HTERT RPE-1 (cell line): ENCODE data around the gene KLC4.
"Not testable (repeated sequence)": the region's sequence is repeated elsewhere in the genome, so short reads cannot be mapped to it uniquely, and the experiment has no call there.

Experiments used
- in situ Hi-C: fragments of 300-500 bp; cut with MboI; formaldehyde crosslinking; loops from 4 replicates; pipeline ENCODE4 v1.14.3; 2020; ENCODE audit warnings: low sequenced_read_pairs

KLC4 gene

GRCh38 chr6:43035495-43036194 is 23.8 kb upstream of the KLC4 start:
- in situ Hi-C loops: no loop called here

- in situ Hi-C loops: no loop called here
Observed at GRCh38 chr6:43036712-43037111, 22.7 kb upstream of the KLC4 start.

DNA sequence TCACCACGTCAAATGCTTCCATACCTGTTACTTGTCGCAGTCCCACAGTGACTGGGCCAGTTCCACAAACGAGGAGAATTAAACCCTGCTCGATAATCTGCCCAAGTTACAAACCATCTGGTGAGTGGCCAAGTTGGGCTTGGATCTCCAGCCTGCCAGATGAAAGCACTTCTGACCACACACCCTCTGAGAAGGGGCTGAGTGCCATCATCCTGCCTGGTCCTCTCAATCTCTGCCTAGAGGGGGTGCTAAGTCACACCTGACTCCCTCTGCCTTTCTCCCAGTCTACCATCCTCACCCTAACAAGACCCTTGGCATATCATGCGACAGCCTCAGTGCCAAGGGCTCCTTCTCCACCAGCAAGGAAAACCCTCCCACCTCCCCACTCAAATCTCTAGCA is 22.2 kb upstream of the KLC4 start:
- in situ Hi-C loops: no loop called here

DNA sequence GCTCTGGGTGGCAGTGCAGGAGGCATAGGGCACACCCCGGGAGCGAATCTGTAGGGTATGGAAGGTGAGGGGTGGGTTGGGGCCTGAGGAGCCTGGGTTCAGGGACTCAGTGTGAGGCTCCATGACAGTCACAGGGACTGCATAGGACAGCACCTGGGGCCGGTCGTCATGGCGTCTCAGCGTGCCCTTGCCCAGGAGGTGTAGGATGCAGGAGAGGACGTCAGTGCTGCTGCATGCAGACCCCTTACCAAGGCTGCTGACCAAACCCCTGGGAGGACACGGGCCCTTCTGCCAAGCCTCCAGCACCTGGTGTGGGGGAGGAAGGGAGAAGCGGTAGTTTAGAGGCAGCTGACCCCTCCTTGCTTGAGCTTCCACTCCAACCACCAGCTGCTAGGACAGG is 21.7 kb upstream of the KLC4 start:
- in situ Hi-C loops: no loop called here

DNA sequence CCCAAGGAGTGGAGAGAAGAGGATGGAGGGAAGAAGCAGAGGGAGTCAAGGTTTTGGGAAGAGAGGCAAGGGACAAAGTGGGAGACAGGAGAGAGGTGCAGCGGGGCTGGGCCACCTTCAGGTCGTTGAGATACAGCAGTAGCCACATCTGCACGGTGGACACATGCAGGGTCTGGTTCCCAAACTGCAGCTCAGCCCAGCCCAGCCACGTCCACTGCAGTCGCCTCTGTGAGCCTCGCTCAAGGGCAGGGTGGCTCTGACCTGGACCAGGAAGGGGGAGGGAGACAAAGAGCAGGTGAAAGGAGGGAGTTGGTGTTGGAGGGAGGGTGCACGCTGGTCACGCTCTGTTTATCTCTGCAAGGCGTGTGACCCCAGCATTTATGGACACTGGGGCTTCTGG is 20.7 kb upstream of the KLC4 start:
- in situ Hi-C loops: no loop called here

- in situ Hi-C loops: no loop called here
Observed at GRCh38 chr6:43040542-43041257, 18.7 kb upstream of the KLC4 start.

- in situ Hi-C loops: not testable (repeated sequence)
Observed at GRCh38 chr6:43041475-43041874, 18.0 kb upstream of the KLC4 start.

GRCh38 chr6:43043310-43043709 is 16.1 kb upstream of the KLC4 start:
- in situ Hi-C loops: no loop called here

GRCh38 chr6:43045371-43045930 is 14.0 kb upstream of the KLC4 start:
- in situ Hi-C loops: no loop called here

GRCh38 chr6:43047998-43048397 is 11.4 kb upstream of the KLC4 start:
- in situ Hi-C loops: no loop called here

- in situ Hi-C loops: no loop called here
Observed at GRCh38 chr6:43050981-43051380, 8.4 kb upstream of the KLC4 start.

- in situ Hi-C loops: no loop called here
Observed at GRCh38 chr6:43052225-43052841, 7.1 kb upstream of the KLC4 start.

DNA sequence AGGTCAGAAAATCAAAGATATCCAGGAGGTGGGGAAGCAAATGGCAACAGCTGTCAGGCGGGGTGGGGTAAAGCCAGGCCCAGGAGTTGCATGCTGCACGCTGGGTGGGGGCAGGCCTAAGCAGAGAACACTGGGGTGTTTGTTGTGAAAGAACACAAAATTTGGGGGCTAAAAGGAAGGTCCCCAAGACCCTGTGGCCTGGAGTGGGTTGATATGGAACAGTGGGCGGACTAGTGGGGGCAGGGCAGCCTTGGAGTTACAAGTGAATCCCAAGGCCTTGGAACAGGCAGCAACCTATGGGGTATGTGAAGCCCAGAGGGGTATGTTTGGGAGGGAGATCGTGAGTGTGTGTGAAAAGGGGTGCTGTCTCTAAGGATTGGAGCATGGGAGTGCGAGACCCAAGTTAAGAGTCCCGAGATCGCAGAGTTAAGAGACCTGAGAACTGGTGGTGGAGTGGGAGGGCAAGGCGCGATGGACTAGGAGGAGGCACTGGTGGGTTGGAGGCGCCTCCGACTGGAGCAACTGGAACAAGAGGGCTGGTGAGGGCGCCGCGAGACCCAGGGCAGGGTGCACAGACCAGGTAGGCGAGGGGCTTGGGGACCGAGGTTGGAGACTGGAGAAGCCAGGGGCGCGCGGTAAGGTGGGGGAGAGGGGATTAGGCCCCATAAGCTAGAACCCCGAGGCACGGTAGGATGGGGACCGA is 6.4 kb upstream of the KLC4 start:
- in situ Hi-C loops: no loop called here

DNA sequence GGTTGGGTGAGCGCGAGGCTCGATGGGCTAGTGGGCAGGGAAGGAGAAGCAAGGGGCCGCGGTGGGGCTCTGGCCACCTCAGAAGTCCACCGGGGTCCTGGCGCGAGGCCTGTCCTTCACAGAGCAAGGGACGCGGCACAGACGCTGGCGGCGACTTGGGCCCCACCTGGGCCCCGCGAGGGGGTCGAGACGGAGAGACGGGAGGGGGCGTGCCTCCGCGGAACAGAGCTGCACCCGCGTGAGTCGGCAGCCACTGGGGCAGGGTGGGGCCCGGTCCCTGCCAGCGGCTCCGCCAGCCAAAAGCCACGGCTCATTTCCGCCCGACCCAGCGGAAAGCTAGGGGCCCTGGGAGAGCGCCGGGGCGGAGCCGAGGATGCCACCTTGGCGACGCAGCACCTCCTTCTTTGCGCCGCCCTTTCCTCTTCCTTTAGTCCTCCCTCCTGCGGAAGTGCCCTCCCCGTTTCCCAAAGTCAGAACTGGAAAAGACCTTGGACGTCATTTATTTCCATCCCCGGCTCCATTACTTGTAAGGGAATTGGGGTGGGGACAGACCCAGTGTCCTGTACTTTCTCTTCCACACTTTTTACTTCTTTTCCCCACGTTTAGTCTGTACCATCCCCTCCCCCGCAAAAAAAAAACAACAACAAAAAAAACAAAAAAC is 5.8 kb upstream of the KLC4 start, which contains the start of gene CUL7:
Gene CUL7 (minus strand): TSS at position 307 of the 661 bp plus-strand sequence. CDS start 1,063 bp downstream, outside the sequence.
- in situ Hi-C loops: no loop called here

GRCh38 chr6:43054206-43054943 is 5.1 kb upstream of the KLC4 start:
- in situ Hi-C loops: no loop called here

GRCh38 chr6:43055966-43056365 is 3.5 kb upstream of the KLC4 start:
- in situ Hi-C loops: no loop called here

DNA sequence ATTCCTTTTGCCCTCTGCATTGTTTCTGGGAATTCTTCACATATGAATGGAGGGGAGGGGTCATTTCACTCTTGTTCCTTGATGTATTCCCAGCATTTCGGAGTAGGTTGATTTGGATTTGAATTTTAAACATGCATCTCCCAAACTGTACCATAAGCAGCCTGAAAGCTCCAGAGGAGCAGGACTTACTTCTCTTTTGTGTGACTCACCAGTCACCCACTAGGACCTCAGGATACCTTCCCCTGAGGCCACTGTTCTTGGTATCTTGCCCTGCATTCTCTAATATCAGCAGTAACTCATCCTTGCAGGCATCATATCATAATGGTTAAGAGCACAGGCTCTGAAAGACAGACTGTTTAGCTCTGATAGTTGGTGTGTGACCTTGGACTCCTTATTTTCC is 900 bp upstream of the KLC4 start:
- in situ Hi-C loops: no loop called here

DNA sequence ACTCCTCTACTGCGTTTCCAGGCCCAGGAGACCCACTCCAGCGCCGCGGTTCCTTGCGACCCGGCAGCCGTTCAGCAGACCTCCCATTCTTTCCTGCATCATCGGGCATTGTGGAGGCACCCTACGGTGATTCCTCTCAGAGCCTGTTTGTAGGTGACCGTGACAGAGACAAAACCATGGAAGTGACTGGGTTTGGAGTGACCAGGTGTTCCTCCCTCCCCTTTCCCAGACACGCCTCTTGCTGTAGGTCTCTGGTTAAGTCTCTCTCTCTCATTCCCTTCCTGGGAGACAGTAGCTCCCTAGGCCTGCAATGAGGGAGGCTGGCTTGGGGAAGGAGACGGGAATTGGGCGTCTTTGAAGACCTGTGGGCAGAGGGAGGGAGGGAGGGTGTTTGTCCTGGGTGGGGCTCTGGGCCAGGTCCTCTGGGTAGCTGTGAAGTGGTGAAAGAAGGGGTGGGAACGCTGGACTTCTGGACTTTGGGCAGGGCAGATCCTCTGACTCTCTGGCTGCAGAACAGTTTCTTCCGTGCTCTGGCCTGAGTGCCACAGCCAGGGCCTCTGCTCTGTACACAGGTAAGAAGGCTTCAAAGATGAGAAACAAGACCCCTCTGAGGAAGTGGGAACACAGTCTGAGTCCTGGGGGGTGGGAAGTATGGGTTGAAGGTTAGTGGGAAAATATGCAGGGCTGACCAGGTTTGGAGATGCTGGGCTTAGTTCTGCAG is 763 bp downstream of the KLC4 start:
- in situ Hi-C loops: no loop called here
